Colon (tissue), 2 donors: ENCODE measurements around the gene SPNS2.
"Not testable (repeated sequence)": the region's sequence is repeated elsewhere in the genome, so short reads cannot be mapped to it uniquely, and the experiment has no call there.

Experiments used
- FAIRE-seq: peaks from 2 replicates; lab custom pipeline; 2012; peaks lifted over from hg19 to GRCh38; lab: Jason Lieb, UNC
- donor health status: control.
- donor health status: control.

The SPNS2 gene

DNA sequence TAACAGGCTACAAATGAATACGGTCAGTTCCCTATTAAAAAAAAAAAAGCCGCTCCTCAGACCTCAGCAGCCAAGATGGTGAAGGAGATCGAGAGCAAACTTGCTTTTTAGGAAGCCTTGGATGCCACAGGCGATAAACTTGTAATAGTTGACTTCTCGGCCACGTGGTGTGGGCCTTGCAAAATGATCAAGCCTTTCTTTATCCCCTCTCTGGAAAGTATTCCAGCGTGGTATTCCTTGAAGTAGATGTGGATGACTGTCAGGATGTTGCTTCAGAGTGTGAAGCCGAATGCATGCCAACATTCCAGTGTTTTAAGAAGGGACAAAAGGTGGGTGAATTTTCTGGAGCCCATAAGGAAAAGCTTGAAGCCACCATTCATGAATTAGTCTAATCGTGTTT, 73.5 kb downstream of the SPNS2 start:
- no peak for FAIRE-seq

DNA sequence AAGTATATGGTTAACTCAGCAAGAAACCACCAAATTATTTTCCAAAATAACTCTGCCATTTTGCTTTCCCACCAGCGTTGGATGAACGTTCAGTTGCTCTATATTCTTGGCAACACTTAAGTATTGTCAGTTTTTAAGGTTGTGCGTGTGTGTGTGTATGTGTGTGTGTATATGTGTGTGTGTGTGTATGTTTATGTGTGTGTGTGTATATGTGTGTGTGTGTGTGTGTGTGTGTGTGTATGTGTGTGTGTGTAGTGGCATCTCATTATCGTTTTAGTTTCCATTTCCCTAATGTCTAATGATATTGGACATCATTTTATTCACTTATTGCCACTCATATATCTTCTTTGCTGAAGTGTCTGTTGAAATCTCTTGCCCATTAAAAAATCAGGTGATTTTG, 74.4 kb downstream of the SPNS2 start:
- no peak for FAIRE-seq

DNA sequence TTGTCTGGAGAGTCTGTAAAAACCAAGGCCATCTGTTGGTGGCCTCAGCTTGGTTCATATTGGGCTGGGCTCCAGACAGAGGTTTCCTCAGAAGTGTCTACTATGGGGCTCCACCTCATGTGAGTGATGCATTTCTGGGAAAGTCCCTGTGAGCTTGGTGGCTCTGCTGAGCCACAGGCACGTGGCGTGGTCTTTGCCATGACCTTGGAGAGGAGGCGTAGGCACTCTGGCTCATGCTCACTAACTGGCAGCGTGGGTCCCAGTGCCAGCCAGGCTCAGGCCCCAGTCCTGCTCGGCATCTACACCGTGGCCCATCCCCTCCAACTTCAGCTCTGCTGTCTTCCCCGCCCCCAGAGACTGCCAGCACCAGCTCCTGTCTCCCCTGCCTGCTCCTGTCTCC, 75.0 kb downstream of the SPNS2 start:
- FAIRE-seq = no peak

DNA sequence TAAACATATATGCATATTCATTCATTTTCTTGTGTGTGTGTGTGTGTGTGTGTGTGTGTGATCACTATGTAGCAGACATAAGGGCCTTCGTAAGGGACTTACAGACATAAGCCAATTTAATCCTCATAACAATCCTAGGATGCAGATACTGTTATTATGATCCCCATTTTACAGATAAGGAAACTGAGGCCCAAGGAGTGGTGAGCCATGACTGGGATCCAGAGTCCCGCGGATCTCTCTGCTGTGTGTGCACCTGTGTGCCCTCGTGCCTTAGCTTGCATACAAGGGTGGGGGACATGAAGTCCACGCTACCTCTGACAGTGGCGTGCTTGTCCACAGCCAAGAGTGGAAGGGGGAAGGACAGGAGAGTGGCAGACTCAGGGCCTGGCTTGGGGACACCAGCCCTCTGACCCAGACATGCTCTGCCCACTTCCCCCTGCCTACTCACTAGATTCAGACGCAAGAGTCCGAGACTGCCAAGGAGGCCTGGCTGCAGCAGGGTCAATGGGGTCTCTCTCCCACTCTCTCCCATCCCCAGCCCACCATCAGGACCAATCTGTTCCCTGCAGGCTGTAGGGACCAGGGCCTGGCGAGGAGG, 75.9 kb downstream of the SPNS2 start:
- FAIRE-seq = no peak

DNA sequence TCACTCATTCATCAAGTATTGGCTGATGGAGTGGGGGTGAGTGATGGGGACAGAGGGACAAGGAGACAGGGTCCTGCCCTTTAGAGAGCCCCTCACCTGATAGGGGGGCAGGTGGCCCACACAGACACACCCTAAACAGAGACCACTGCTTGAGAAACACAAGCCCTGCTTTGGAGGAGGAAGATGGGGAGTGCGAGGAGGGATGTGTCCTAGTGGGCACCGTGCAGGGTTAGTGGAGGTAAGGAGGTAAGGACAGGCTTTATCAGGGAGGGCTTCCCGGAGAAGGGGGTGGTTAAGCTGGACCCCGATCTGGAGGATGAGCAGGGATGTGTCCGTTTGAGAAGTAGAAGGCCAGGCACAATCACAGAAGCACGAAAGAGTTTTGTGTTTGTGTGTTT, 77.5 kb downstream of the SPNS2 start:
- no peak for FAIRE-seq

- FAIRE-seq = no peak
These were observed 78.1 kb downstream of the SPNS2 start for GRCh38 chr17:4576729-4577322.

DNA sequence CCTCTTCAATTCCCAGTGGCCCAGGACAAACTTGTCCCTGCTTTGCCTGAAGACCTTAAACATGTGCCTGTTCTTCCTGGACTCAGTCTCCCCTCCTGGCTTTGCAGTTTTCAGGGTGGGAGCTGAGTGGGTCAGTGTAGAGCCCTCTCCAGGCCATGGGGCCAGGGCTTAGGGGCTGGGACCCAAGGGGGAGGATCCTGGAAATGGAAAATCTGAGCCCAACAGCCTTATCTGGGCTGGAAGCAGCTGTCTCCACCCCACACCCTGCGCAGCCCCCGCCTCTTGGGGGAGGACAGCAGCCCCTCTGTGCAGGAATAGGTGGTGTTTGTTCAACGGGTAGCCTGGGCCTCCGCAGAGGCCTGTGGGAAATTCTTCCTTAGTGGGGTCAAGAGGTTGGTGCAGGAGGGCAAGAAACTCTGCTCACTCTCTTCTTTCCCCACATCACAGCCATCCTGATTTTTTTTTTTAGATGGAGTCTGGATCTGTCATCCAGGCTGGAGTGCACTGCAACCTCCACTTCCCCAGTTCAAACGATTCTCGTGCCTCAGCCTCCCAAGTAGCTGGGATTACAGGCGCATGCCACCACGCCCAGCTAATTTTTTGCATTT, 78.8 kb downstream of the SPNS2 start:
- FAIRE-seq = no peak

GRCh38 chr17:4578349-4578748, 79.7 kb downstream of the SPNS2 start:
- not testable (repeated sequence) for FAIRE-seq

DNA sequence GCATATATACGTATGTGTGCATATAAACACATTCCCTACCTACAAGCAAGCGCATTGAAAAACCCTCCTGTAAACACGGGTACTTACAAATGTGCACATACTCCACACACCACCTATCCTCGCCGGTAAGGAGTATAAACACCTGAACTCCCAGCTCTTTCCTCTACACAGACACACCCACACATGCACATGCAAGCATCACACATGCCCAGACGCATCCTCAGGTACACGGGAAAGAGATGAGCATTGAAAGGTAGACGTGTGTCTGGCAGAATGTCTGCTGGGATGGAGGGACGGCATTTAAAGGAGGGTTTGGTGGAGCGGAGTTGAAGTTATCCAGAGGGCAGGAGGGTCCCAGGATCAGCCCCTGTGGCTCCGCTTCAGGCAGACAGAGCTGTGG, 81.0 kb downstream of the SPNS2 start:
- no peak for FAIRE-seq

DNA sequence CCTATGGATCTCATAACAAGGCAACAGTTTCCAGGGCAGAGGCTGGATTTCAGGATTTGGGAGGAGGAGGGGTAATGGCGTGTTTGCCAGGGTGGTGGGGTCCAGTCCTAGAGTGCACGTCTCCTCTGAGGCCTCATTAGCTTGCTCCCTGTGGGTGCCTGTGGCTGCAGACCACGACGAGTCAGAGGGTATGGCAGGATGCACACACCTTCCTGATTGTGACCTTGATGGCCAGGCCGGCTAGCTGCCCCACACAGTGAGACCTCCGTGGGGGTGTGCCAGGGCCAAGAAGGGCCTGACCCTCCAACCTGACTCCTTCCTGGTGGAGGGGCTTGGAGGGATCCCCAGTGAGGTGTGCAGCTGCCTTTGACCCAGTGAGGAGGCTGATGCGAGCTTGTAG, 81.6 kb downstream of the SPNS2 start:
- no peak for FAIRE-seq

GRCh38 chr17:4582101-4582501, 83.4 kb downstream of the SPNS2 start:
- FAIRE-seq = no peak

DNA sequence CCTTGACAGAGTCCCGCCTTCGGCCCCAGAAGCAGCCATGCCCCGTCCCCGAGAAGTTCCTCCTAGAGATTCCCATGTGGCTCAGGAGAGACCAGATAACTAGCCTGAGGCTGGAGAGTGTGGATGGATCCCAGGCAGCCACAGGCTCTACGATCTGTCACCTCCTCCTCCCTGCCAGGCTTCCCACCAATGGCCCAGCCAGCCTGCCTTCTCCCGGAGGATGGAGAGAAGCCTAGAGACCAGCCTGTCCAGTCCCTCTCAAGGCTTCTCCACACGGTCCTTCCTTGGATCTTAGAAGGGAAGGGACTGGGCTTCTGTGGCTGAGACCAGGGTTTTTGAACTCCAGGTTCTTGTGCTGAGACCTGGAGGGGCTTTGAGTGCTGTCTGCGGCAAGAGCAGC, 84.0 kb downstream of the SPNS2 start:
- FAIRE-seq = no peak

DNA sequence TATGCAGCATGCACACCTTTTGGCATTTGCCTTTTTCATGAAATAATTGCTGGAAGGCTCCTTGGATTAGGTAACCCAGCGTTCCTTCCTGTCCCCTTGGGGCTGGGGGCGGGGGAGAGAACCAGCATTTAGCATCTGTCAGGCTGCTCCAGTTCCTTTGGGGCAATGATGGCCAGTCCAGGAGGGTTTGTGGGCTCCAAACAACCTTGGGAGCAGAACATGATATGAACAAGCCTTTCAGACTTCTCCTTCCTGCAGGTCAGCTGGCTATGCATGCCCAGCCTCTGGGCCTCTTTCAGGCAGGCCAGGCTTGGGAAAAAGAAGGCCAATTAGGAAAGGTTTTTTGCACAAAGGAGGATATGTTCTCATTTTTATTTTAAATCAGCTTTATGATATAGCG, 84.5 kb downstream of the SPNS2 start:
- FAIRE-seq = no peak

DNA sequence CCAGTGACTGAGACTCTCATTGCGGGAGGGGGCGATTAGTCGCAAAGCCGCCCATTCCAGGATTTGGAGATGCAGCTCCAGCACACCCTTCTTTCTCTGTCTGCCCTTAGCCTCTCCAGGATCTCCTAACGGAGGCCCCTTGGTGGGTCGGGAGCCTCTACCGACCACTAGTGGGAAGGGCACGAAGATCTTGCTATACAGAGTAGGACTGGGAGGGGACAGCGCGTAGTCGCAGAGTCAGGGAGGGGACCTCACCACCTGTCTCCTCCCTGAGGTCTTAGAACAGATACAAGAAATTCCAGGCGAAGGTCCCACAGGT, 85.1 kb downstream of the SPNS2 start:
- no peak for FAIRE-seq

GRCh38 chr17:4584101-4584916, 85.6 kb downstream of the SPNS2 start, which contains the start of gene SMTNL2:
SMTNL2 (plus strand) TSS chr17:4584529; CDS start chr17:4584606, 77 bp downstream.
- no peak for FAIRE-seq

- FAIRE-seq = no peak
These were observed 86.4 kb downstream of the SPNS2 start for GRCh38 chr17:4584917-4585637.

DNA sequence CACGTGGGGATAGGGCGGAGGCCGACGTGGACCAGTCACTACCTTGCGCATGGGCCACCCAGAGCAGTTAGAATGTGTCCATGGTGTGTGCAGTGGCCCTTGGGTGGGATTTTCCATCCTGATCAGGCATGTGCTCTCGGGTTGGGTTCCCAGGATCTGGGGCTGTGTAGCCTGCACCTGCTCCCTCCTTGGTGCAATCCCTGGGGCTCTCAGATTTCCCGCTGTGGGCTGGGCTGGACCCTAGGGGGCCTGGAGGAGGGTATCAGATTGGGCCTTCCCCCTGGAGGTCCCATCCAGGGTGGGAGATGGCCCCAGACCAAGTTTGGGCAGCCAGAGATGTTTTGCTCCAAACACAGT, 86.9 kb downstream of the SPNS2 start:
- no peak for FAIRE-seq

DNA sequence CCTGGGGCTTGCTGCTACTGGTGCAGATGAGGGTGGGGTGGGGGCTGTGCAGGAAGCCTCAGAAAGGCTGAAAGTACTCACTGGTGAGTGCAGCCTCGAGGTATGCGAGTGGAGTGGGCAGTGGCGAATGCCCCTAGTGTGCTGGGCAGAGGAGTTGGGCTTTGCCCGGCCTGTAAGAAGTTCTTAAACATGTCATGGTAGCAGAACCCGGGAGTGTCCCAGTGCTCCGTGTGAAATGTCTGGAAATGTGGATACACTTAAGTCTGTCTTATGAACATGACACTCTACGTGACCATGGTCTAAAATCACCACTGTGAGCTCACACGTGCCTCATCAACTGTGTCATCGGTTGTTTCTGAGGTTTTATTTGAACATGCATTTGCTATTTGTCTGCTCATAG, 87.4 kb downstream of the SPNS2 start:
- no peak for FAIRE-seq

- FAIRE-seq = no peak
These were observed 88.5 kb downstream of the SPNS2 start for GRCh38 chr17:4587195-4587594.

DNA sequence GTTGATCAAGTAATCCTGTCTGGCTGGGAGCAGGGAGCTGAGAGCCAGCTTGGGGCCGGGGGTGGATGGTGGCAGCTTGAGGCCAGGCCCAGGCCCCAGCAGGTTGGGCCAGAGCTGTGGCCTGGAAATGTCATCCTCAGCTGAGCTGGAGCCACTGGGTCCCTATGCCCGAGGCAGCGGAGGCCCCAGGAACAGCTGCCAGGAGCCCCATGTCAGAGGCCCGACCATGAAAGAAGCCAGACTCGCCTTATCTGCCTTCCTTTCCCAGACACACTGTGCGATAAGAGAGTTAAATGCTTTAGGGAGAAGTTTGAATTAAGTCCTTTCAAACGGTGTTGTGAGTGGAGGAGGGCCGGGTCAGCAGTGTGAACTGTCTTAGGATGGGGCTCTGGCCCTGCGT, 89.1 kb downstream of the SPNS2 start:
- FAIRE-seq = no peak

DNA sequence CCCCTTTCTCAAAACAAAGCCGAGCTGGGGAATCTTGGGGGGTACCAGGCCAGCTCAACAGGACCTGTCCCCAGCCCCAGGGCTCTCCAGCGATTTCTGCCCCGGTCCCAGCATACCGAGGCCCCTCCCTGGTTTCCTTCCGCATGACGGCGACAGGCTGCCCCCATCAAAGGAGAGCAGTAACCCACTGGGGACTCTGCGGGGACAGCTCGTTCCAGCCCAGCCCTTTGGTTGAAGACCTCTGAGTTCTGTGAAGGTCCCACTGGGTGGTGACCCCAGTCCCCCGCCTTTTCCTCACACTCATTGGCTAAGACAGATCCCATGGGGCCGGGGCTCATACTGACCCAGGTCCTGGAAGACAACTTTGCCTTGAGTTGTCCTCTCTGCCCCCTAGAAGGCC, 89.7 kb downstream of the SPNS2 start:
- no peak for FAIRE-seq
